ENCODE results near the gene ZNF442.
"Not testable (repeated sequence)": the region's sequence is repeated elsewhere in the genome, so short reads cannot be mapped to it uniquely, and the experiment has no call there.

ZNF442 gene

DNA sequence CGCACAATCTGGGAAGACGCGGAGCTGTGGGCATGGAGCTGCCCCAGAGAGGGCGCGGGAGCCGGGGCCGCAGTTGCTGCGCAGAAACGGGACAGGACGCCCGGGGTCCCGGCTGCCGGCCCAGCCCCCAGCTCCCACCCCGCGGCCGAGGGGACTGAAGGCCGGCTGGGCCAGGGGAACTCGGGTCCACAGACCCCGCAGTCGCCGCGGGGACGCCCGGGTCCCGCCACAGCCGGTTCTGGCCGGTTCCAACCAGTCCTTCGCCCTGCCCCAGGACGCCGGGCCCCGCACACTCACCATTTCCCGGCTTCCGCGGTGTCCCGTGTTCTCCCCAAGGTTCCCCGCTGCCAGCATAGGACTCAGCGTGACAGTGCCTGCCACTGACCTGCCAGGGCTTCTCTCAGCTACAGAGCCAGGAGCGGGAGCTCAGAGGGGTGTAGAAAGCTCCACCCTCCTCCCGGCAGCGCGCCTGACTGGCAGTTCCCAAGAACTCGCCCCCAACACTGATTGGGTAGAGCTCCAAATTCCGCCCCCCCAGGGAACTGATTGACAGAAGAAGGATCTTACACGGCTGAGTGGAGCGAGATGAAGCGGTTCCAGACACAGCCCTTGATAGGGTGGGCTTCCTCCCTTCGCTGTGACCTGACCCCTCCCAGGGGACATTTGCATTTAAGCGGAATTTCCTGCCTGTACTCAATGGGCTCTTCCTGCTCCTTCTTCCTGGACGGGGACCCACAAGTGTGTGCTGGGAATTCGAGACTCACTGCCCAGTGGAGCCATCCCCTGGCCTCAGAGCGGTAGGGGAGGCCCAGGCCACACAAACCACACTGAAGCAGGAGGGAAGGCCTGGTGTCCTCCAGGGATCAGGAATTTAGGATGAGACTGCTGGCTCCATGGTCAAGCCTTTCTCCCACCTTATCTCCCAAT lies at the start of gene ZNF442:
TSS of gene ZNF442 (minus strand) at position 448 of the 927 bp plus-strand sequence. CDS start 2,052 bp downstream, outside the sequence.
- DNase-seq (ENCODE audit: low spot score): peak; percentile 96

DNA sequence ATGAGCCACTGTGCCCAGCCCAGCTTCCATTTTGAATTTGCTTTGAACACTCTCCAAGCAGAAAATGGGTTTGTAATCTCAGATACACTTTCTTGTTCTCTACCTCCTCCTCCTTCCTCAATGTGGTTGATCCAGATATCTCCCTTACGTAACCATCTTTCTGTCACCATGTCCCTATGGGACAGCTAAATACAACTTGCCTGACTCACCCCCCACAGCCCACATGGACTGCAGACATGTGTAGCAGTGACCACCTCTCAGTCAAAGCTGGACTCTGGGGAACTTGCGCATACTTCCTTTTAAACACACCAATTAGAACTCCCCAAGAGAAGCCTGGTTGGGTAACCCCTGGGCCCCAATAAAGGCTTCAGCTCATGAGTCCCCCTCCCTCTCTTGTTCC lies 46.4 kb upstream of the ZNF442 start:
- DNase-seq (ENCODE audit: low spot score): no peak

DNA sequence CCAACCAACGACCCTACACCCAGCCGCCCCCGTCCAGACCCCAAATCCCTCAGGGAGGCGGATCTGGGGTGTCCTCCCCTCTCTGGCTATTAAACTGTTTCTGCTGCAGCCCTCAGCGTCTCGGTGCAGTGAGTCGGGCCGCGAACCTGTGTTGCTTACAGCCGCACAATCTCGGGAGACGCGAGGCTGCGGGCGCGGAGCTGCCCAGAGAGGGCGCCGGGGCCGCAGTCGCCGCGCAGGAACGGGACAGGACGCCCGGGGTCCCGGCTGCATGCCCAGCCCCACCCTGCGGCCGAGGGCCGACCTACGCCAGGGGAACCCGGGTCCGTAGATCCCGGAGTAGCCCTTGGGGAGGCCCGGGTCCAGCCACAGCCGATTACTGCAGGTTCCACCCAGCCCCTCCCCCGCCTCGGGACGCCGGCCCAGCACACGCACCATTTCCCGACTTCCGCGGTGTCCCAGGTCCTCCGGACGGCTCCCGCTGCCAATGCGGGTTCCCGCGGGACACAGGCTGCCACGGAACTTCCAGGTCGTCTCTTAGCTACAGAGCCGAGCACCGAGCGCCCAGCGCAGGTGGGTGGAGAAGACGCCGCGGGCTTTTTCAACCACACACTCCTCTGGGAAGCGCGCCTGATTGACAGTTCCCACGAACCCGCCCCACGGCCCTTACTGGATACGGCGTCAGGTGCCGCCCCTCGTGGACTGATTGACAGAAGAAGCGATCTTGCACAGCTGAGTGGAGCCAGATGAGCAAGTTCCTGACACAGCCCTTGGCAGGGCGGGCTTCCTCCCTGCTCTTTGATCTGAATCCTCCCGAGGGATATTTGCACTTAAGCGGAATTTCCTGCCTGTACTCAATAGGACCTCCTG lies 35.4 kb upstream of the ZNF442 start, which contains the start of gene ZNF799:
TSS of gene ZNF799 (minus strand) at position 639 of the 870 bp plus-strand sequence. CDS start at position 438, 201 bp downstream.
- DNase-seq (ENCODE audit: low spot score): peak; percentile 99

DNA sequence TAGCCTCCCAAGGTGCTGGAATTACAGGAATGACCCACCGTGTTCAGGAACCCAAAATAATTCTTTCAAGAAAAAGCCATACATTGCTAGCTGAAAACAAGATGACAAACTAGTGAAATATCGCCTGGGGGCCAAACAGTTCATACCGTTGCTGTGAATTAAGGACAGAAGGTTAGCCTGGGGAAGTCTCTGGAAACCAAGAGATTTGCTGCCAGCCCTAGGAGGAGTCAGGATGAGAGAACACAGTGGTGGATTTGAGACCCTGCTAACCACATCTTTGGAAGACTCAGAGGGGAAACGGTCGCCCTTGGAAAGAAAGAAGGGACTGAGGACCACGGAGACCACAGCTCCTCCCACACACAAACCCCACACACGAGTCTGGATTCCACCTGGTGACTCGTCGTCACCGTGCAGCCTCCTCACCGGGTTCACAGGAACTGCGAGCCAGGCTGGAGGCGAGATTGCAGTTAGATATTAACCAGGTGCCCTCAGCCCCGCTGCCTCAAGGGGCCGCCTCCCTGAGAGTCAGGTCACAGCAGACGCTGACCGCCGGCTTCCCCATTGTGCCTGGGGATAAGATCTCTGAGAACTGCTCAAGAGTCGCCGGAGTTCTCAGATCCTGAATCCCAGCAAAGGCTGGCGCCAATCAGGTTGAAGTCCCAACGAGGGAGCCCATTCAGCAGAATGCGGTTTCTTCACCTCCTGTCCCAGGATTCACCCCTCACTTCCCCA lies 34.6 kb upstream of the ZNF442 start:
- peak; percentile 59 for DNase-seq (ENCODE audit: low spot score)

DNA sequence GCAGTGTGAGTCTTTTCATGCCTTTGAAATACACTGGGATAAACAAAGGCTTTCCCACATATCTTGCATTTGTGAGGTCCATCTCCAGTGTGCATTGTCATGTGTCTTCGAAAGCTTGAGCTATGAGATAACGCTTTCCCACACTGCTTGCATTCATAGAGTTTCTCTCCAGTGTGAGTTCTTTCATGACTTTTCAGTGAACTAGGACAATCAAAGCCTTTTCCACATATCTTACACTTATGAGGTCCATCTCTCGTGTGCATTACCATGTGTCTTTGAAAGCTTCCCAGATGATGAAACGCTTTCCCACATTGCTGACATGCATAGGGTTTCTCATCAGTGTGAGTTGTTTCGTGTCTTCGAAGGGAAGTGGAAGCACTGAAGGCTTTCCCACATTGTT lies 25.7 kb upstream of the ZNF442 start:
- not testable (repeated sequence) for DNase-seq (ENCODE audit: low spot score)

DNA sequence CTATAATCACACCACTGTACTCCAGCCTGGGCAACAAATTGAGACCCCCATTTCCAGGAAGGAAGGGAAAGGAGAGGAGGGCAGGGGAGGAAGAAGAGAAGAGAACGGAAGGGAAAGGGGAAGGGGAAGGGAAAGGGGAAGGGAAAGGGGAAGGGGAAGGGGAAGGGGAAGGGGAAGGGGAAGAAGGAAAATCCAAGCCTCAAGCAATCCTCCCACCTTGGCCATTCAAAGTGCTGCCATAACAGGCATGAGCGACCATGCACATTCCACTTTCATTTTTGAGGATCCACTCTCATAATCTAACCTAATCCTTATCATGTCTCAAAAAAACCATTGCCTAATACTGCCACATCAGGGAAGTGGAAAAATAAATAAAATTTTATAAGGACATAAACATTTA lies 20.9 kb upstream of the ZNF442 start:
- DNase-seq (ENCODE audit: low spot score): not testable (repeated sequence)

DNA sequence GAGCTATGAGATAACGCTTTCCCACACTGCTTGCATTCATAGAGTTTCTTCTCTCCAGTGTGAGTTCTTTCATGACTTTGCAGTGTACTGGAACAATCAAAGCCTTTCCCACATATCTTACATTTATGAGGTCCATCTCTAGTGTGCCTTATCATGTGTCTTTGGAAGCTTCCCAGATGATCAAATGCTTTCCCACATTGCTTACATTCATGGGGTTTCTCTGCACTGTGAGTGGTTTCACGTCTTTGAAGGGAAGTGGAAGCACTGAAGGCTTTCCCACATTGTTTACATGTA lies 14.9 kb upstream of the ZNF442 start:
- no peak for DNase-seq (ENCODE audit: low spot score)

DNA sequence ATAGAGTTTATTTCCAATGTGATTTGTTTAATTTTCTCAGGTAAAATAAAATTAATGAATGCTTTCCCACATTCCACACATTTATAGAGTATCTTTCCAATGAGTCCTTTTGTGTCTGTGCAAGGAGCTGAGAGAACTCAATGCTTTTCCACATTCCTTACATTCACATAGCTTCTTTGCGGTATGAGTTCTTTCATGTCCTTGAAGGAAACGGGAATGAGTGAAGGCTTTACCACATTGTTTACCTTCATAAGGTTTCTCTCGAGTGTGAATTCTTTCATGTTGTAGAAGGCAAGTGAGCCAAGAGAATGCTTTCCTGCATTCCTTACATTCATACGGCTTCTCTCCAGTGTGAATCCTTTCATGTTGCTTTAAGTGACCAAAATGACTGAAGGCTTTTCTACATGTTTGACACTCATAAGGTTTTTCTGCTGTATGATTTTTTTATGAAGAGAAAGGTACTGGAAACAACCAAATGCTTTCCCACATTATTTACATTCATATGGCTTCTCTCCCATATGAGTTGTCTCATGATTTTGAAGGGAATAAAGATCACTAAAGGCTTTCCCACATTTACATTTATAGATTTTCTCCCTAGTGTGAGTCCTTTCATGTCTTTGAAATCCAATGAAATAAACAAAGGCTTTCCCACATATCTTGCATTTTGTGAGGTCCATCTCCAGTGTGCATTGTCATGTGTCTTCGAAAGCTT lies 14.4 kb upstream of the ZNF442 start:
- no peak for DNase-seq (ENCODE audit: low spot score)

DNA sequence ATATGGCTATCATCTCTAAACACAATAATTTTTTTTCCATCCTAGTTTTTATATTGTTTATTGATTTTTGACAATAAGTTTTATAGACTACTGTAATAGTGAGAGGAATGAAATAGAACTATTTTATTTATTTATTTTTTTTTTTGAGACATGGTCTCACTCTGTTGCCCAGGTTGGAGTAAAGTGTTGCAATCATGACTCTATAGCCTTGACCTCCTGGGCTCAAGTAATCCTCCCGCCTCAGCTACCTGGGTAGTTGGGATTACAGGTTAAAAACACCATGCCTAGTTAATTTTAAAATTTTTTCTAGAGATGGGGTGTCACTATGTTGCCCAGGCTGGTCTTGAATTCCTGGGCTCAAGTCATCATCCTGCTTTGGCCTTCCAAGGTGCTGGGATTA lies 8.5 kb upstream of the ZNF442 start:
- no peak for DNase-seq (ENCODE audit: low spot score)

DNA sequence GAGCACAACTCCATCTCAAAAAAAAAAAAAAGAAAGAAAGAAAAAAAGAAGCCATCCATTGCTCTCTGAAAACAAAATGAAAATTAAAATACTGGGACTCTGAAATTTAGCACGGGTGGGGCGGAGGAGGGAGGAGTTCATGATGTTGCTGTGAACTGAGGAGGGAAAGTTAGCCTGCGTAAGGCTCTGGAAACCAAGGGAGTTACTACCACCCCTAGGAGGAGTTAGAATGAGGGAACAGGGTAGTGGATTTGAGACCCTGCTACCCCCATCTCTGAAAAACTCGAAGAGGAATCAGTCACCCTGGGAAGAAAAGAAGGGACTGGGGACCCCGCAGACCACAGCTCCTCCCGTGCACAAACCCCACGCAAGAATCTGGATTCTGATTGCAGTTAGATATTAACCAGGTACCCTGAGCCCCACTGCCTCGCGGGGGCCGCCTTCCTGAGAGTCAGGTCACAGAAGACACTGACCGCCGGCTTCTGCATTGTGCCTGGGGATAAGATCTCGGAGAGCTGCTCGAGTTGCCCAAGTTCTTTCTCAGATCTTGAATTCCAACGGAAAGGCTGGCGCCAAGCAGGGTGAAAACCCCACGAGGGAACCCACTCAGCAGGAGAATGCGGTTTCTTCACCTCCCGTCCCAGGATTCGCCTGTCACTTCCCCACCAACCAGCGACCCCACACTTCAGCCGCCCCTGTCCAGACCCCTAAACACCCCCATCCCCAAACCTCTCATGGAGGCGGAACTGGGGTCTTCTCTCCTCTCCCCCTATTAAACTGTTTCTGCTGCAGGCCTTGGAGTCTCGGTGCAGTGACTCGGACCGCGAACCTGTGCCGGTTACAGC lies 870 bp downstream of the ZNF442 start:
- peak; percentile 4 for DNase-seq (ENCODE audit: low spot score)

DNA sequence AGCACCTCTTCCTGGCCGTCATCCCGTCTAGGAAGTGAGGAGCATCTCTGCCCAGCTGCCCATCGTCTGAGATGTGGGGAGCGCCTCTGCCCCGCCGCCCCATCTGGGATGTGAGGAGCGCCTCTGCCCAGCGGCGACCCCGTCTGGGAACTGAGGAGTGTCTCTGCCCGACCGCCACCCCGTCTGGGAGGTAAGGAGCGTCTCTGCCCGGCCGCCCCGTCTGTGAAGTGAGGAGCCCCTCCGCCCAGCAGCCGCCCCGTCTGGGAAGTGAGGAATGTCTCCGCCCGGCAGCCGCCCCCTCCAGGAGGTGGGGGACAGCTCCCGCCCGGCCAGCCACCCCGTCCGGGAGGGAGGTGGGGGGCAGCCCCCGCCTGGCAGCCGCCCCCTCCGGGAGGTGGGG lies 3.2 kb downstream of the ZNF442 start:
- DNase-seq (ENCODE audit: low spot score): not testable (repeated sequence)

DNA sequence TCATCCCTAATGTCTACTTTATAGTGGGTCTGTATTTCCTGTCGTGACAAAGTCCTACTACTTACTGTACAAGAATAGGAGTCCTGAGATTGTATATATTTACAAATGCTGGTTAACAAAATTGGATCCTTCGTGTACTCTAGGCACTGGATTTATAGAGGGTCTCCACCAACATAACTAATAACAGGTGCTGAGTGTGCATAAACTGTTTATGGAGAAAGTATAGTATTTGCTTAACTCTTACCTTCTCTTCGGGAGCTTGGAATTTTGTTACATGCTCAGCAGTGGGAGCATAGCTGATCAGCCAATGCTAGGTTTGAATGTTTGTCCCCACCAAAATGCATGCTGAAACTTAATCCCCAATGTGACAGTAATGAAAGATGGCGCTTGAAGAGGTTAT lies 12.1 kb downstream of the ZNF442 start:
- DNase-seq (ENCODE audit: low spot score): no peak

DNA sequence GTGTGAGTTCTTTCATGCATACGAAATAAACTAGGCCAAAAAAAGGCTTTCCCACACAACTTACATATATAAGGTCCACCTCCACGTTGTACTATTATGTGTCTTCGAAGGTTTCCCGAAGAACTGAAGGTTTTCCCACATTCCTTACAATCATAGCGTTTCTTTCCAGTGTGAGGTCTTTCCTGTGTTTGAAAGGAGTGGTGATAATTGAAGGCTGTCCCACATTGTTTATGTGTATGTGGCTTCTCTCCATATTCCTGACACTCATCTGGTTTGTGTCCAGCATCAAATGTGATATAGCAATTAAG lies 14.6 kb downstream of the ZNF442 start:
- DNase-seq (ENCODE audit: low spot score): no peak

DNA sequence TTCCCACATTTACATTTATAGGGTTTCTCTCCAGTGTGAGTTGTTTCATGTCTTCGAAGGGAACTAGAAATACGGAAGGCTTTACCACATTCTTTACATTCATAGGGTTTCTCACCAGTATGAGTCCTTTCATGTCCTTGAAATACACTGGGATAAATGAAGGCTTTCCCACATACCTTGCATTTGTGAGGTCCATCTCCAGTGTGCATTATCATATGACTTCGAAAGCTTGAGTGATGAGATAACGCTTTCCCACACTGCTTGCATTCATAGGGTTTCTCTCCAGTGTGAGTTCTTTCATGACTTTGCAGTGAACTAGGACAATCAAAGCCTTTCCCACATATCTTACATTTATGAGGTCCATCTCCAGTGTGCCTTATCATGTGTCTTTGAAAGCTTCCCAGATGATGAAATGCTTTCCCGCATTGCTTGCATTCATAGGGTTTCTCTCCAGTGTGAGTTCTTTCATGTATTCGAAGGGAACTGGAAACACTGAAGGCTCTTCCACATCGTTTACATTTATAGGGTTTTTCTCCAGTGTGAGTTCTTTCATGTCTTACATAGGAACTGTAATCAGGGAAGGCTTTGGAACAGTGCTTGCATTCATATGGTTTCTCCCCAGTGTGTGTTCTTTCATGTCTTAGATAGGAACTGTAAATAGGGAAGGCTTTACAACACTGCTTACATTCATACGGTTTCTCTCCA lies 15.1 kb downstream of the ZNF442 start:
- DNase-seq (ENCODE audit: low spot score): no peak

DNA sequence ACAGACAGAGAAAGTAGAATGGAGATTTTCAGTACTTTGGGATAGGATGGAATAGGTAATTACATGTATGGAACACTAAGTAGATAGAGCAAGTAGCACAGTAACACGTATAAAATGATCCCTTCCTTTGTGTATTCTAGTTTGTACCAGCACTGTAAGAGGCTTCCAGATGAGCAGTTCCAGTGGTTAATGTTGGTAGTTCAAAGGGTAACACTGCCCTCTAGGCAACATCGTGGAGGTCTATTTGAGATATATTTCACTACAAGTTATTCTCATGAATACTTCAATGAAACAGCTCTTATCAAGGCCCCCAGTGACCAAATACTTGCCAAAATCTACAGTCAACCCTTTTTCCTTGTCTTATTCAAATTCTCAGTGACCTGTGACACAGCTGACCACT lies 18.6 kb downstream of the ZNF442 start:
- DNase-seq (ENCODE audit: low spot score): no peak

DNA sequence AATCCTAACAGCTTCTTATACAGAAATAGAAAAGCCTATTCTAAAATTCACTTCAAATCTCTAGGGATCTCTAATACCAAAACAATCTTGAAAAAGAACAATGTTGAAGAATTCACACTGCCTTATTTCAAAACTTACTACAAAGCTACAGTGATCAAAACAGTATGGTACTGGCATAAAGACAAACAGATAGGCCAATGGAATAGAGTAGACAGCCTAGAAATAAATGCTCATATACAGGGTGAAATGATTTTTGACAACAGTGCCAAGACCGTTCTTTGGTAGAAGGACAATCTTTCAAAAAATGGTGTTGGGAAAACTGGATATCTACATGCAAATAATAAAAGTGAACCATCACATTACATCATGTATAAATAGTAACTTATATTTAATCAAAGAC lies 20.3 kb downstream of the ZNF442 start:
- DNase-seq (ENCODE audit: low spot score): no peak

DNA sequence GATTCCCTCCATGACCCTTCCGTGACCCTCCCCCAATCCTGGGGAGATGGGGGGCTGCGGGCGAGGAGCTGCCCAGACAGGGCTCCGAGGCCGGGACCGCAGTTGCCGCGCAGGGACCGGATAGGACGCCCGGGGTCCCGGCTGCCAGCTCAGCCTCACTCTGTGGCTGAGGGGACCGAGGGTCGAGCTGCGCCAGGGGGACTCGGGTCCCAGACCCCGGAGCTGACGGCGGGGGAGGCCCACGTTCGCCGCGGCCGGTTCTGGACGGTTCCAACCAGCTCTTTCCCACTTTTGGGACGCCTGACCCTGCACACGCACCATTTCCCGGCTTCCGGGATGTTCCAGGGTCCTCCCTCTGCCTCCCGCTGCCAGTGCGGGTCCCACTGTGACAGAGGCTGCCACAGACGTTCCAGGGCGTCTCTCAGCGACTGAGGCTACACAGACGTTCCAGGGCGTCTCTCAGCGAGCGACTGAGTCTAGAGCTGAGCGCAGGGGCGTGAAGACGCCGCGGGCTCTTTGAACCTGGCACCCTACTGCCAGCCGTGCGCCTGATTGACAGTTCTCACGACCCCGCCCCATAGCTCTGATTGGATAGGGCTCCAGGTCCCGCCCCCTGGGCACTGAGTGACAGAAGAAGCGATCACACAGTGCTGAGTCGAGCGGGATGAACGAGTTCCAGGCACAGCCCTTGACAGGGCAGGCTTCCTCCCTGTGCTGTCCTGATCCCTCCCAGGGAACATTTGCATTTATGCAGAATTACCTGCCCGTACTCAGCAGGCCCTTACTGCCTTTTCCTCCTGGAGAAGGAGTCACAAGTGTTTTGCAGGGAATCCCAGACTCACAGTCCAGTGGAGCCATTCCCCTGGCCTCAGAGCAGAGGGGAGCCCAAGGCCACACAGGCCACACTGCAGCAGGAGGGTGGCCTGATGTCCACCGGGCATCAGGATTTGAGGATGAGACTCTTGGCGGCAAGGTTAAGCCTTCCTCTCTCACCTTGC lies 32.0 kb downstream of the ZNF442 start, which contains the start of gene ZNF563:
TSS of gene ZNF563 (minus strand) at position 472 of the 998 bp plus-strand sequence. CDS start at position 321, 151 bp downstream.
- peak; percentile 96 for DNase-seq (ENCODE audit: low spot score)

DNA sequence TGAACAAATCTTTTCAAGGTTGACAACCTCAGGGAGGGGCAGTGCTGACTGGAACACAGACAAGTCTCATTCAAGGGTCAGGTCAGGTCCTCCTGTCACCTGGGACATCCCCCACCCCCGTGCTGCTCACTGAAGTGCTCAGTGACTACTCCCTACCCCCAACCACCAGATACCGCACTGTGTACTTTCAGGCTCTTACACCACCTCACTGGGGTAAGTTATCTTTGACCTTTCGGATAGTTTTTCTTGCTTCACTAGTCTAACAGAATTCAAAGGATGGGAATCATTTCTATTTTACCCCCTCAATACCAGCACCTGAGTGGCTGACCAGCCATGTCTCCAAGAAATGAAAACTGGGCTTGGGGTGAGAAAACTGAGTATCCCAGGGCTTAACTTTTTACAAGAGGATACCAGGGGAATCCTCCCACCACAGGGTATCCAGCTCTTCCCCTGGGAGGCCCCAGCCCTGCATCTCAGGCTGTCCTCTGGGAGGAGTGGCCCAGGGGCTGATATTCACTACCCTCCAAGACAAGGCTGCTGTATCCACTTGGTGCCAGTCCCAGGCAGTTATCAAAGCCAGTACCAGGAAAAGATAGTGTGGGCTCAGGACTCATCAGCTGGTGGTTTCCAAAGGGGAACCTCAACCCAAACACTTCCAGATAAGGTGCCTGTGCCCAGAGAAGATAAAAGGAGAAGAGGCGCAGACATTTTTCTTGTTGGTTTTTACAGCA lies 34.1 kb downstream of the ZNF442 start:
- peak; percentile 80 for DNase-seq (ENCODE audit: low spot score)

Measured in kidney tubule cell (primary cell).